ENCODE data around the gene SCO2. TPM values are rescaled to one million over a fixed set of nuclear protein-coding genes. Genes with fewer than 3 reads are reported as not detected.

SCO2 gene, protein sequence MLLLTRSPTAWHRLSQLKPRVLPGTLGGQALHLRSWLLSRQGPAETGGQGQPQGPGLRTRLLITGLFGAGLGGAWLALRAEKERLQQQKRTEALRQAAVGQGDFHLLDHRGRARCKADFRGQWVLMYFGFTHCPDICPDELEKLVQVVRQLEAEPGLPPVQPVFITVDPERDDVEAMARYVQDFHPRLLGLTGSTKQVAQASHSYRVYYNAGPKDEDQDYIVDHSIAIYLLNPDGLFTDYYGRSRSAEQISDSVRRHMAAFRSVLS
- total RNA-seq: 0.52 TPM

DNA sequence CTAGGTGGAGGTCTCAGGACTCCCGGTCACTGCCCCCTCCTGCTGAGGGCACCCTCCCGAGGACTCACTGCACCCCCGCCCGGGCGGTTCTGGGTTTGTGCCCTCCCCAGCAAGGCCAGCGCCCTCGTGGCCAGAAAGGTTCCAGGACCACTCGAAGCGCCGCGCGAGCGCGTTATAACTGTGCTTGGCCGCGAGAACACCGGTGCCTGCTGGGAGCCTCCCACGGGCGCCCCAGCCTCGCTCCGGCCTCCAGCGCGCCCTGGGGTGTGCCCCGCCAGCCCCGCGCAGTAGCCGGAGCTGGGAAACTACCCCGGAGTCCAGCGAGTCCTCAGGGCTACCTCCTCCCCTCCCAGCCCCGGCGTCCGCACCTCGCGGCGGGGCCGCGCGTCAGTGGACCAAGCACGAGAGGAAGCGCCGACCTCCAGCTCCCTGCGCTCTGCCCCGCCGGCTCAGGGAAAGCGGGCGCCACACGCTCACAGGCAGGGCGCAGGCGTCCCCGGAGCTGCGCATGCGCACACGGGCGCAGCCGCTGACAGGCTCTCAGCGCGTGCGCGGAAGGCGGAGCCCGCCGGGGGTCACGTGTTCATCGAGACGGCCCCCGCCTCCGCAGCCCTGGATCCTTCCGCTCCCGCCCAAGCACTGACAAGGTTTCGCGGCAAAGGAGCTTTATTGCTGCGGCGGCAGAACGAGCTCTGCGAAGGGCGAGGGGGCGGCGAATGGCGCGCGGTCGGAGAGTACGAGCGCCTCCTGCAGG lies at the start of gene SCO2:
SCO2 (minus strand) TSS at position 495 of the 754 bp plus-strand sequence. CDS start 1,187 bp downstream, outside the sequence.
- H3K4me1 ChIP-seq (ENCODE audit: control insufficient read depth in 3 of 3, insufficient read depth in 3 of 3, low read length in 3 of 3): peaks cover 16 to 50% (median 36%) of the 10 kb centered on the region in 3 donors
- peaks cover 30 to 31% (median 30%) of the 10 kb centered on the region in 3 donors for H3K36me3 ChIP-seq (ENCODE audit: control insufficient read depth in 3 of 3, insufficient read depth in 3 of 3, low read length in 3 of 3)
- peak within 1 kb of the TSS; percentile 79 to 88 (median 85) for H3K9ac ChIP-seq (ENCODE audit: low read depth in 1 of 3, low read length in 3 of 3)
- peak within 1 kb of the TSS; percentile 74 to 84 (median 83) for H3K4me3 ChIP-seq (ENCODE audit: low read length in 3 of 3)
- H3K9me3 ChIP-seq (ENCODE audit: control insufficient read depth in 3 of 3, low read length in 3 of 3): no peaks in the 10 kb centered on the region
- H3K27me3 ChIP-seq (ENCODE audit: control insufficient read depth in 3 of 3, insufficient read depth in 3 of 3, low read length in 3 of 3): peaks cover 9 to 30% (median 13%) of the 10 kb centered on the region in 3 donors
- peak within 1 kb of the TSS; percentile 79 for H3K27ac ChIP-seq (ENCODE audit: low read depth, low read length)

DNA sequence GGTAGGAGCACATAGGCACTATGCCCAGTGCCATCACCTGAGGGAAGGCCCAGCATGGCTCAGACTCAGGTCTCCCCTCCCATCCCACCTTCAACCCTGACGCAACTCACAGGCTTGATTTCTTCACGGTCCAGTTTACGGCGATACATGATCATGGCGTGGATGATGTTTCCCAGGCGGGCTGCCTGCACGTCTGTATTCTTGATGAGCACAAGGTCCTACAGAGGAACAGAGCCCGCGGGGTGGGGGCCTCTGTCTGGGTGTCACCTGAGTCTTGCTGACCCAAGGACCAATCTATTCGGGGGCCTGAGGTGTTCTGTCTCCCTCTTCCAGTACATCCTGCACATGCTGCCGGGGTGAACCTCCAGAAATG lies 49.0 kb upstream of the SCO2 start:
- no peaks in the 10 kb centered on the region for H3K9me3 ChIP-seq (ENCODE audit: control insufficient read depth in 3 of 3, low read length in 3 of 3)
- peaks cover 35 to 75% (median 51%) of the 10 kb centered on the region in 3 donors for H3K4me1 ChIP-seq (ENCODE audit: control insufficient read depth in 3 of 3, insufficient read depth in 3 of 3, low read length in 3 of 3)

DNA sequence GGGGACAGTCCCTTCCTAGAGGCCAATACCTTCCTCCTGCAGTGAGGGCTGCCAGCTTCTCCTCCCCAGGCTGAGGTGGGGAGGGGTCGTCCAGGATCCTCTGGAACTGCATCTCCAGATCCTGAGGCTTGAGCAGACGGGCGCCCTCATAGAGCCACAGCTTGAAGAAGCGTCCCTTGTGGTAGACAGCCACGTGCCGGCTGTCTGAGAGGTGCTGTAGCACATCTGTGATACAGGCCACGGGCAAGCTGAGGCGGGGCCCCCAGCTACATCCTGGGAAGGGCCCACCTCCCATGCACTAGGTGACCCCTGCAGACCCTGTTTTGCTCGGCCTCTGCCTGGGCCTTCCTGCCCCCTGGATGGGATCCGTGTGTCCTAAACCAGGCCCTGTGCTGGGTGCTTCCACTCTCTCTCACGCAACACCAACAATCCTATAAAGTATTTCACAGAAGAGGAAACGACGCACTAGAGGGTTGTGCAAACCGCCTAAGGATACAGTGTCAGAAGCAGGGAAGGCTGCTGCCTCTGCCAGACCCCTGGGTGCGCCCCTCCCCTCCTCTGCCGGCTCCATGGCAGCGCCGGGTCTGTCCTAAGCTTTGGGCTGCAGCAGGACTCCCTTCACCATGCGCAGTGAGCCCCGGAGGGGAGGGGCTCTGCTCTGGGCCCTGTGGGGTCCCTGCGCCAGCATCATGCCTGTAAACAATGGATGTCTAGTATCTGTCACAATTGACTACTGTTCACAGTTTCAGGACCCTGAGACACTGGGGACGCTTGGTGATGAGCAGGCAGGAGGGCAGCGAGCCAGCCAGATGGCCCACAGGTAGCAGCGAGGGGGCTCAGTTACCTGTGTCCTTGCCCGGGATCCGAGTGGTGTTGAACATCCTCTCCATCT lies 48.3 kb upstream of the SCO2 start:
- no peak overlapping the region for H3K27ac ChIP-seq (ENCODE audit: low read depth, low read length)
- no peaks in the 10 kb centered on the region for H3K27me3 ChIP-seq (ENCODE audit: control insufficient read depth in 3 of 3, insufficient read depth in 3 of 3, low read length in 3 of 3)
- H3K4me3 ChIP-seq (ENCODE audit: low read length in 3 of 3): no peak overlapping the region
- H3K4me1 ChIP-seq (ENCODE audit: control insufficient read depth in 3 of 3, insufficient read depth in 3 of 3, low read length in 3 of 3): peaks cover 29 to 73% (median 45%) of the 10 kb centered on the region in 3 donors
- H3K9me3 ChIP-seq (ENCODE audit: control insufficient read depth in 3 of 3, low read length in 3 of 3): no peaks in the 10 kb centered on the region
- H3K36me3 ChIP-seq (ENCODE audit: control insufficient read depth in 3 of 3, insufficient read depth in 3 of 3, low read length in 3 of 3): peaks cover 58 to 85% (median 80%) of the 10 kb centered on the region in 3 donors
- peak overlapping the region in 1 of 3 donors; percentile 57 for H3K9ac ChIP-seq (ENCODE audit: low read depth in 1 of 3, low read length in 3 of 3)

More for the DNA sequence above, 49.0 kb upstream of the SCO2 start:
- Histone ChIP-seq H3K27me3 (ENCODE audit: control insufficient read depth in 3 of 3, insufficient read depth in 3 of 3, low read length in 3 of 3) (no peaks in the 10 kb centered on the region), H3K36me3 (ENCODE audit: control insufficient read depth in 3 of 3, insufficient read depth in 3 of 3, low read length in 3 of 3) (peaks cover 56 to 80% (median 76%) of the 10 kb centered on the region in 3 donors), H3K27ac (ENCODE audit: low read depth, low read length) (no peak overlapping the region), H3K9ac (ENCODE audit: low read depth in 1 of 3, low read length in 3 of 3) (peak overlapping the region in 1 of 3 donors; percentile 57), H3K4me3 (ENCODE audit: low read length in 3 of 3) (no peak overlapping the region)

DNA sequence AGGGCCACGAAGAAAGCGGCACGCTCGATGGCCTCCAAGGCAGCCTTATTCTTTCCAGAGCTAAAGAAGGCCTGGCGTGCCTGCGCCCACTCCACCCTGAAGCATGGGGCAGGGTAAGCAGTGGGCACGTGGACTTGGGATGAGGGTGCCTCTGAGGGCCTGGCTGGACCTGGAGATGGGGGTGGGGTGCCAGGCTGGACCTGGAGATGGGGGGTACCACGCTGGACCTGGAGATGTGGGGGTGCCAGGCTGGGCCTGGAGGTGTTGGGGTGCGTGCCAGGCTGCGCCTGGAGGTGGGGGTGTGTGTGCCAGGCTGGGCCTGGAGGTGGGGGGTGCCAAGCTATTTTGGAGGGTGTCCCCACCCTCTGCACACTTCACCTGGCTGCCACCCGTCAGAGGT lies 47.6 kb upstream of the SCO2 start:
- Histone ChIP-seq H3K9ac (ENCODE audit: low read depth in 1 of 3, low read length in 3 of 3) (no peak overlapping the region), H3K9me3 (ENCODE audit: control insufficient read depth in 3 of 3, low read length in 3 of 3) (no peaks in the 10 kb centered on the region), H3K36me3 (ENCODE audit: control insufficient read depth in 3 of 3, insufficient read depth in 3 of 3, low read length in 3 of 3) (peaks cover 61 to 88% (median 84%) of the 10 kb centered on the region in 3 donors), H3K4me1 (ENCODE audit: control insufficient read depth in 3 of 3, insufficient read depth in 3 of 3, low read length in 3 of 3) (peaks cover 24 to 69% (median 41%) of the 10 kb centered on the region in 3 donors), H3K4me3 (ENCODE audit: low read length in 3 of 3) (no peak overlapping the region), H3K27me3 (ENCODE audit: control insufficient read depth in 3 of 3, insufficient read depth in 3 of 3, low read length in 3 of 3) (no peaks in the 10 kb centered on the region), H3K27ac (ENCODE audit: low read depth, low read length) (no peak overlapping the region)

DNA sequence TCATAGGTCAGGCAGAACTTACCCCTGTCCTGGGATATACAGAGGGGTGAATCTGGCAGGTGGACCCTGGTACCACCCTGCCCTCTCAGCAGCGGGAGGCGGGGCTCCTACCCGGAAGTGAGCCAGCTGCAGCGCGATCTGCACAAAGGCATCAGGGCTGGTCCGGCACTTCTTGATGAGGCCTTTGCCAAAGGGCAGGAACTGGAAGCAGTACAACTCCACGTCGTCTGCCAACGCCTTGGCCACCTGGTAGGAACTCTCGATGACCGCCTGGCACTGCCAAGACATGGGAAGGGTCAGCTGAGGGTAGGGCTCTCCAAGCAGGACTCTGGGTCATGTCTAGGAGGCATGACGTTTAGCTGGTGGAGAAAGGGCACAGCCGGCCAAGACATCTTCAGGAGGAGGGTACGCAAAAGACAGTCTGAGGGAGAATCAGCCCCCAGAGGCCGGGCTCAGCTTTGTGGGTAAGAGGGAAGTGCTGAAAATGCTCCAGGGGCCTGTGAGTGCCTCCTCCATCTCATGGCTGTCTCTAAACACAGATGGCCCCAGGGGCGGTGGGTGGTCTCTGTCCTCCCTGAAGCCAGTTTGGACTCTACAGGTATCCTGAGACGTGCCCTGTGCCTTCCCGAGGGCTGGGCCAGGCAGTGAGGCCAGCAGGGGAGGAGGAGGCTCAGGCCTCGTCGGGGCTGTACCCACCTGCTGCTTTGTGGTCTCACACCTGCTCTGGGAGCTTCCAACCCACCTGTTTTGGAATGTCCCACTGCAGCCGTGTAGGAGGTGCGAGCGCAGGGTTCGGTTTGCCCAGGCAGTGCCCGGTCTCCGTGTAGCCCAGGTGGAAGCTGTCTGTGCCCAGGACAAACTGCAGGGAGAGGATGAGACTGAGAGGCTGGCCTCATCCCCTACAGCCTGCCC lies 46.1 kb upstream of the SCO2 start:
- Histone ChIP-seq H3K27me3 (ENCODE audit: control insufficient read depth in 3 of 3, insufficient read depth in 3 of 3, low read length in 3 of 3) (no peaks in the 10 kb centered on the region), H3K27ac (ENCODE audit: low read depth, low read length) (no peak overlapping the region), H3K9me3 (ENCODE audit: control insufficient read depth in 3 of 3, low read length in 3 of 3) (no peaks in the 10 kb centered on the region), H3K4me1 (ENCODE audit: control insufficient read depth in 3 of 3, insufficient read depth in 3 of 3, low read length in 3 of 3) (peaks cover 13 to 59% (median 29%) of the 10 kb centered on the region in 3 donors), H3K36me3 (ENCODE audit: control insufficient read depth in 3 of 3, insufficient read depth in 3 of 3, low read length in 3 of 3) (peaks cover 60 to 85% (median 81%) of the 10 kb centered on the region in 3 donors), H3K4me3 (ENCODE audit: low read length in 3 of 3) (peak overlapping the region in 1 of 3 donors; percentile 22), H3K9ac (ENCODE audit: low read depth in 1 of 3, low read length in 3 of 3) (peak overlapping the region in 1 of 3 donors; percentile 51)

DNA sequence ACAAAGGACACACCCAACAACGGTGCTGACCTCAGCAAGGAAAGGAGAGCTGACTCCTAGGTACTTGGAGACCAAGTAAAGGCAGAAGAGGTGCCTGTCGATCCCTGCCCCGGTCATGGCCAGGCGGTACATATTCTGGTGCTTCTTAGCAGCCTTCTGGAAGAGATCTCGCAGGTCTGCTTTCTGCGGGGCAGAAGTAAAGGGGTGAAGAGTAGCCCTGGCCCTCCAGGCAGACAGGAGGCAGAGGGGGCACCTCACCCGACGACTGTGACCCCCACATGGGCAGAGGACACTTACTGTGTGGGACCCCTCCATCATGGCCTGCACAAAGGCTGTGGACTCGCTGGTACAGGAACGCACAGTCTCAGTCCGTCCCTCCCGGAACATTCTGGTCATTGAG lies 45.5 kb upstream of the SCO2 start:
- peaks cover 13 to 52% (median 23%) of the 10 kb centered on the region in 3 donors for H3K4me1 ChIP-seq (ENCODE audit: control insufficient read depth in 3 of 3, insufficient read depth in 3 of 3, low read length in 3 of 3)
- no peak overlapping the region for H3K27ac ChIP-seq (ENCODE audit: low read depth, low read length)
- no peaks in the 10 kb centered on the region for H3K9me3 ChIP-seq (ENCODE audit: control insufficient read depth in 3 of 3, low read length in 3 of 3)
- H3K27me3 ChIP-seq (ENCODE audit: control insufficient read depth in 3 of 3, insufficient read depth in 3 of 3, low read length in 3 of 3): no peaks in the 10 kb centered on the region
- H3K36me3 ChIP-seq (ENCODE audit: control insufficient read depth in 3 of 3, insufficient read depth in 3 of 3, low read length in 3 of 3): peaks cover 54 to 79% (median 75%) of the 10 kb centered on the region in 3 donors
- H3K9ac ChIP-seq (ENCODE audit: low read depth in 1 of 3, low read length in 3 of 3): peak overlapping the region in 1 of 3 donors; percentile 51
- peak overlapping the region in 1 of 3 donors; percentile 14 for H3K4me3 ChIP-seq (ENCODE audit: low read length in 3 of 3)

DNA sequence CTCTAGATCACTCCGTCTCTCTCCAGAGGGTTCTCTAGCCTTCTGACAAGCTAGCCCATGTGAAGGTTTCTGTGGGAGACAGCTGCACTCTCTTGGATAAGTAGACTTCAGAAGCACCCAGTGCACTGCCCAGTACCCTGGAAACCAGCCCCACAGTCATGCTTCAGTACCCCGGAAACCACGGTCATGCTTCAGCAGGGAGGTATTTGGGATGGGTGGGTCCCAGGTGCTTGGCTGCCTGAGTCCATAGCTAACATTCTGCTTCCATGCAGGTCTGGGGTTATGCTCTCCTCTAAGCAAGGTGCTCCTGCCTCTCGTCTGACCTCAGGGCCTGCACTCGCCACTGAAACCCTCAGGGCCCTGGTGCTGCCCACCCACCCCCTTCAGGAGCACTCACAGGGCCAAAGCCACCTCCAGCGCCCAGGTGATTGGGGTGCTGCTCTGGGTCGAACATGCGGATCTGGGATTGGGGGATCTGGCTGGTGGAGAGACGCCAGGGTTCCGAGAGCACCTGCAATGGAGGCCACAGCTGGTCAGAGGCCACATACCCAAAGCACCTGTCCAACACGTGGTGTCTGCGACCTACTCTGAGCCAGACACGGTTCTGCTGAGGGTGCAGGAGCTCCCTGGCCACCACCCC lies 44.6 kb upstream of the SCO2 start:
- no peaks in the 10 kb centered on the region for H3K27me3 ChIP-seq (ENCODE audit: control insufficient read depth in 3 of 3, insufficient read depth in 3 of 3, low read length in 3 of 3)
- no peak overlapping the region for H3K4me3 ChIP-seq (ENCODE audit: low read length in 3 of 3)
- H3K9ac ChIP-seq (ENCODE audit: low read depth in 1 of 3, low read length in 3 of 3): no peak overlapping the region
- no peaks in the 10 kb centered on the region for H3K9me3 ChIP-seq (ENCODE audit: control insufficient read depth in 3 of 3, low read length in 3 of 3)
- H3K4me1 ChIP-seq (ENCODE audit: control insufficient read depth in 3 of 3, insufficient read depth in 3 of 3, low read length in 3 of 3): peaks cover 13 to 48% (median 20%) of the 10 kb centered on the region in 3 donors
- H3K36me3 ChIP-seq (ENCODE audit: control insufficient read depth in 3 of 3, insufficient read depth in 3 of 3, low read length in 3 of 3): peaks cover 50 to 71% (median 67%) of the 10 kb centered on the region in 3 donors
- no peak overlapping the region for H3K27ac ChIP-seq (ENCODE audit: low read depth, low read length)

DNA sequence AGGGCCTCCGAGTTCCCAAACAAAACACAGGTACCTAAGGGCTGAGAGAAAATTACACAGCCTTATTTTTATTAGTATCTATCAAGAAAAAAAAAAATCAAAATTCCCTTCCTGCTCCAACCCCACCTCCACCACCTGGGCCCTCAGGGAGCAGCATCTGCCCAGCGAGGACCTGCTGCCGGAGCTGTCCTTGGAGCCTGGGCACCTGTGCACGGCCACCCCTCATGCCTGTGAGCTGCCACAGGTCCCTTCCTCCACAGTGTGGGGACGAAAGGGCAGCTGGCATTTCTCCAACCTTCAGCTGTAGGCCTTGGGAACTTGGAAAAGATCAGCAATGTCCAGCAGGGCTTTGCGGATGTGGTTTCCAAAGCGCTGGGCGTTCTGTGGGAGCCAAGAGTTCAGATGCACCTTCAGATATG lies 43.7 kb upstream of the SCO2 start:
- peaks cover 46 to 64% (median 60%) of the 10 kb centered on the region in 3 donors for H3K36me3 ChIP-seq (ENCODE audit: control insufficient read depth in 3 of 3, insufficient read depth in 3 of 3, low read length in 3 of 3)
- H3K9ac ChIP-seq (ENCODE audit: low read depth in 1 of 3, low read length in 3 of 3): no peak overlapping the region
- H3K4me3 ChIP-seq (ENCODE audit: low read length in 3 of 3): no peak overlapping the region
- no peaks in the 10 kb centered on the region for H3K9me3 ChIP-seq (ENCODE audit: control insufficient read depth in 3 of 3, low read length in 3 of 3)
- peaks cover 13 to 47% (median 27%) of the 10 kb centered on the region in 3 donors for H3K4me1 ChIP-seq (ENCODE audit: control insufficient read depth in 3 of 3, insufficient read depth in 3 of 3, low read length in 3 of 3)
- H3K27ac ChIP-seq (ENCODE audit: low read depth, low read length): no peak overlapping the region
- no peaks in the 10 kb centered on the region for H3K27me3 ChIP-seq (ENCODE audit: control insufficient read depth in 3 of 3, insufficient read depth in 3 of 3, low read length in 3 of 3)
